22Rv1 (cell line): ENCODE measurements around the gene CALCOCO1.

Experiments
- ZFX ChIP-seq: fragments of 450-650 bp; IDR thresholded peaks from 2 replicates; pipeline ENCODE4 v1.6.1; 2017; ENCODE audit warnings: antibody characterized with exemption, borderline replicate concordance
- TF ChIP-seq, protein P1 (sequence below): fragments of 450-650 bp; IDR thresholded peaks from 2 replicates; pipeline ENCODE4 v1.5.1; 2017; ENCODE audit warnings: mild to moderate bottlenecking

GRCh38 chr12:53683494-53683893, 43.8 kb downstream of the CALCOCO1 start:
- TF ChIP-seq, protein P1, sequence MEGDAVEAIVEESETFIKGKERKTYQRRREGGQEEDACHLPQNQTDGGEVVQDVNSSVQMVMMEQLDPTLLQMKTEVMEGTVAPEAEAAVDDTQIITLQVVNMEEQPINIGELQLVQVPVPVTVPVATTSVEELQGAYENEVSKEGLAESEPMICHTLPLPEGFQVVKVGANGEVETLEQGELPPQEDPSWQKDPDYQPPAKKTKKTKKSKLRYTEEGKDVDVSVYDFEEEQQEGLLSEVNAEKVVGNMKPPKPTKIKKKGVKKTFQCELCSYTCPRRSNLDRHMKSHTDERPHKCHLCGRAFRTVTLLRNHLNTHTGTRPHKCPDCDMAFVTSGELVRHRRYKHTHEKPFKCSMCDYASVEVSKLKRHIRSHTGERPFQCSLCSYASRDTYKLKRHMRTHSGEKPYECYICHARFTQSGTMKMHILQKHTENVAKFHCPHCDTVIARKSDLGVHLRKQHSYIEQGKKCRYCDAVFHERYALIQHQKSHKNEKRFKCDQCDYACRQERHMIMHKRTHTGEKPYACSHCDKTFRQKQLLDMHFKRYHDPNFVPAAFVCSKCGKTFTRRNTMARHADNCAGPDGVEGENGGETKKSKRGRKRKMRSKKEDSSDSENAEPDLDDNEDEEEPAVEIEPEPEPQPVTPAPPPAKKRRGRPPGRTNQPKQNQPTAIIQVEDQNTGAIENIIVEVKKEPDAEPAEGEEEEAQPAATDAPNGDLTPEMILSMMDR, result no peak
- TF ChIP-seq ZFX, result no peak
